ENCODE results near the gene CKAP4. TPM values are rescaled to one million over a fixed set of nuclear protein-coding genes. Genes with fewer than 3 reads are reported as not detected.
A peak's percentile ranks its signal among the peaks of the same experiment; 100 is the strongest.

Gene CKAP4
- total and polyA plus RNA-seq, 2 experiments from 2014 or later: 32.3 to 58.8 TPM

DNA sequence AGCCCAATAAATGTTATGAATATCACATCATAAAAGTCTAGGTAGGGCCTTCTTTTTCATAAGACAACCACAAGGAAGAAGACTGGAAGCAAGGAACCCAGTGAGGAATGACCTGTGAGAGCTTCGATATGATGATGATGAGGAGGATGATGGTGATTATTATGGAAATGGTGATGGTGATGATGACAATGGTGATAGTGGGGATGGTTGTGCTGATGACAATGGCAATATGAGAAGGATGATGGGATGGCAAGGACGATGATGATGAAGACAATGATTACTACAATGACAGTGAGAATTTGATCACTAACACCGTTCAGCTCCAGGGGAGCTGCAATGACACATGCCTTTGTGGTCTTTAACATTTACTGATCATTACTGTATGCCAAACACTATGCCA is 7.7 kb upstream of the CKAP4 start (continued):
- TF ChIP-seq, protein P1, sequence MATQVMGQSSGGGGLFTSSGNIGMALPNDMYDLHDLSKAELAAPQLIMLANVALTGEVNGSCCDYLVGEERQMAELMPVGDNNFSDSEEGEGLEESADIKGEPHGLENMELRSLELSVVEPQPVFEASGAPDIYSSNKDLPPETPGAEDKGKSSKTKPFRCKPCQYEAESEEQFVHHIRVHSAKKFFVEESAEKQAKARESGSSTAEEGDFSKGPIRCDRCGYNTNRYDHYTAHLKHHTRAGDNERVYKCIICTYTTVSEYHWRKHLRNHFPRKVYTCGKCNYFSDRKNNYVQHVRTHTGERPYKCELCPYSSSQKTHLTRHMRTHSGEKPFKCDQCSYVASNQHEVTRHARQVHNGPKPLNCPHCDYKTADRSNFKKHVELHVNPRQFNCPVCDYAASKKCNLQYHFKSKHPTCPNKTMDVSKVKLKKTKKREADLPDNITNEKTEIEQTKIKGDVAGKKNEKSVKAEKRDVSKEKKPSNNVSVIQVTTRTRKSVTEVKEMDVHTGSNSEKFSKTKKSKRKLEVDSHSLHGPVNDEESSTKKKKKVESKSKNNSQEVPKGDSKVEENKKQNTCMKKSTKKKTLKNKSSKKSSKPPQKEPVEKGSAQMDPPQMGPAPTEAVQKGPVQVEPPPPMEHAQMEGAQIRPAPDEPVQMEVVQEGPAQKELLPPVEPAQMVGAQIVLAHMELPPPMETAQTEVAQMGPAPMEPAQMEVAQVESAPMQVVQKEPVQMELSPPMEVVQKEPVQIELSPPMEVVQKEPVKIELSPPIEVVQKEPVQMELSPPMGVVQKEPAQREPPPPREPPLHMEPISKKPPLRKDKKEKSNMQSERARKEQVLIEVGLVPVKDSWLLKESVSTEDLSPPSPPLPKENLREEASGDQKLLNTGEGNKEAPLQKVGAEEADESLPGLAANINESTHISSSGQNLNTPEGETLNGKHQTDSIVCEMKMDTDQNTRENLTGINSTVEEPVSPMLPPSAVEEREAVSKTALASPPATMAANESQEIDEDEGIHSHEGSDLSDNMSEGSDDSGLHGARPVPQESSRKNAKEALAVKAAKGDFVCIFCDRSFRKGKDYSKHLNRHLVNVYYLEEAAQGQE (IDR thresholded peaks at IDR 0.05; ENCODE audit: unreplicated experiment): no peak

DNA sequence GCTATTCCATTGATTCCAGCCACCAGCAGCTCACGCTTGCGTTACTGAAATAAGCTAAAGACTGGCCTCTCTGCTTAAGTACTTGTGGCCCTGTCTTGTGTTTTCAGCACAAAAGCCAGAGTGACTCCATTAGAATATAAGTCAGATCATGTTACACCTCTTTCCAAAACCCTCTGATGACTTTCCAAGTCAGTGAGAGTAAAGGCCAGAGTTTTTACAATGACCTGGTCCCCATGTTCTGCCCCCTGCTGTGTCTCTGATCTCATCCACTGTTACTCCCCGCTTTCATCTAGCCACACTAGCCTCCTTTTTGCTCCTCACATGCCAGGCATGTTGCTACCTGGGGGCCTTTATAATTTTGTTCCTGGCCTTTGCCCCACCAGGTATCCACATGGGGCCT is 6.9 kb upstream of the CKAP4 start:
- H3K36me3 Mint-ChIP-seq (ENCODE audit: low read depth): no peaks in the 10 kb centered on the region

More for the DNA sequence above, 6.9 kb upstream of the CKAP4 start:
- H3K27me3 ChIP-seq (ENCODE audit: insufficient read depth): no peaks in the 10 kb centered on the region
- no peaks in the 10 kb centered on the region for H4K20me1 ChIP-seq (replicated peaks; ENCODE audit: insufficient read depth)
- DNase-seq (ENCODE audit: low spot score): peak; percentile 73
- H3K79me2 ChIP-seq (replicated peaks; ENCODE audit: insufficient read depth): no peaks in the 10 kb centered on the region
- no peaks in the 10 kb centered on the region for H3K36me3 ChIP-seq (ENCODE audit: insufficient read depth)
- peaks cover 6% of the 10 kb centered on the region for H3K27me3 Mint-ChIP-seq (ENCODE audit: insufficient read depth, low read depth, poor library complexity)
- no peak overlapping the region for H3K4me3 Mint-ChIP-seq
- no peak for TF ChIP-seq JUNB (IDR thresholded peaks at IDR 0.05; ENCODE audit: unreplicated experiment)
- TF ChIP-seq ZNF114 (CRISPR knock-in tag; IDR thresholded peaks at IDR 0.05): no peak
- TF ChIP-seq ZNF462 (CRISPR knock-in tag; IDR thresholded peaks at IDR 0.05): peak; percentile 73
- no peaks in the 10 kb centered on the region for H3K9me3 Mint-ChIP-seq
- peak overlapping the region; percentile 41 for H3K4me2 ChIP-seq
- peaks cover 19% of the 10 kb centered on the region for H3K4me1 ChIP-seq (ENCODE audit: insufficient read depth)
- no peaks in the 10 kb centered on the region for H3F3A ChIP-seq (replicated peaks; ENCODE audit: low read depth)
- peaks cover 14% of the 10 kb centered on the region for H3K4me1 Mint-ChIP-seq
- no peak overlapping the region for H3K27ac ChIP-seq (ENCODE audit: low read depth)
- H3K27ac Mint-ChIP-seq: no peak overlapping the region
- H3K9me2 ChIP-seq (ENCODE audit: insufficient read depth): no peaks in the 10 kb centered on the region
- H2AFZ ChIP-seq: no peak overlapping the region
- ATAC-seq: peak; percentile 93
- peak overlapping the region; percentile 14; the same call in 1 of the 2 replicates for H3K4me3 ChIP-seq
